Right ventricle myocardium inferior (tissue), 1 donor: ENCODE data around the gene DHRSX. TPM values are rescaled to one million over a fixed set of nuclear protein-coding genes. Genes with fewer than 3 reads are reported as not detected.
"Not testable (repeated sequence)": the region's sequence is repeated elsewhere in the genome, so short reads cannot be mapped to it uniquely, and the experiment has no call there.

ENCODE experiments used
- ATAC-seq: fragments of 200-7000 bp; cut with Tn5 transposase; one replicate; pipeline ENCODE4 v1.9.1; 2020; ENCODE audit warnings: mild to moderate bottlenecking, moderate library complexity
- DNase-seq: peaks from one replicate; pipeline ENCODE4 v3.0.0; 2021; ENCODE audit errors: missing footprints
- intact Hi-C: fragments of 100-400 bp; cut with DNase I; formaldehyde crosslinking; loops from one replicate; pipeline ENCODE4 v1.11.0; 2022
- total RNA-seq: library from RNA; stranded (reverse); fragmentation: NEBNext Ultra II Directional; extraction: Animal tissue kit (Norgen Biotek cat#: 25700); gene quantifications from one replicate; pipeline ENCODE4 v1.2.1, GENCODE V29; 2021
- donor health status: DM: no; HTN: yes; CAD: no; lungs with severe emphysema.

The DHRSX gene
- total RNA-seq, 1 donor from 2014 or later = 31.0 TPM

DNA sequence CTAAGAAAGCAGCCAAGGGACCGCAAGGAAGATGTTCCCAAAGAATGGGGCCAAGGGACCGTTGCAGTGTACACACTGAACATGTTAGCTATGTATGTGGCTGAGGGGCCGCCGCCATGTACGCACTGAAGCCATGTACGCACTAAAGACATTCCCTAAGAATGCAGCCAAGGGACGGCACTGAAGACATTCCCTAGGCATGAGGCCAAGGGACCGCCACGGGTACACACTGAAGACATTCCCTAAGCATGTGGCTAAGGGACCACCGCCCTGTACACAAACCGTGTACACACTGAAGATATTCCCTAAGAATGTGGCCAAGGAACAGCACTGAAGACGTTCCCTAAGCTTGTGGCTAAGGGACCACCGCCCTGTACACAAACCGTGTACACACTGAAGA lies 54.0 kb downstream of the DHRSX start:
- DNase-seq = no peak
- intact Hi-C loops = no loop called here
- ATAC-seq = no peak

DNA sequence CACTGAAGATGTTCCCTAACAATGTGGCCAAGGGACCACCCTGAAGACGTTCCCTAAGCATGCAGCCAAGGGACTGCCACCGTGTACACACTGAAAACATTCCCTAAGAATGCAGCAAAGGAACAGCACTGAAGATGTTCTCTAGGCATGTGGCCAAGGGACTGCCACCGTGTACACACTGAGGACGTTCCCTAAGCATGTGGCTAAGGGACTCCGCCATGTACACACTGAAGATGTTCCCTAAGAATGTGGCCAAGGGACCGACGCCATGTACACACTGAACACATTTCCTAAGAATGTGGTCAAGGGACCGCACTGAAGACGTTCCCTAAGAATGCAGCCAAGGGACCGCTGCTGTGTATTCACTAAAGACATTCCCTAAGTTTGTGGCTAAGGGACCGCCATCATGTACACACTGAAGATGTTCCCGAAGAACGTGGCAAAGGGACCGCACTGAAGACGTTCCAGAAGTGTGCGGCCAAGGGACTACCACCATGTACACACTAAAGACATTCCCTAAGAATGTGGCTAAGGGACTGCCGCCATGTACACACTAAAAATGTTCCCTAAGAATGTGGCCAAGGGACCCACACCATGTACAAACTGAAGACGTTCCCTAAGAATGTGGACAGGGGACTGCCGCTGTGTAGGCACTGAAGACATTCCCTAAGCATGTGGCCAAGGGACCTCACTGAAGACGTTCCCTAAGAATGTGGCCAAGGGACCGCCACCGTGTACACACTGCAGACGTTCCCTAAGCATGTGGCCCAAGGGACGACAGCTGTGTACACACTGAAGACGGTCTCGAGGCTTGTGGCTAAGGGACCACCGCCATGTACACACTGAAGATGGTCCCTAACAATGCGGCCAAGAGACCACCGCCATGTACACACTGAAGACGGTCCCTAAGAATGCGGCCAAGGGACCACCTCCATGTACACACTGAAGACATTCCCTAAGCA lies 54.8 kb downstream of the DHRSX start:
- DNase-seq = no peak

DNA sequence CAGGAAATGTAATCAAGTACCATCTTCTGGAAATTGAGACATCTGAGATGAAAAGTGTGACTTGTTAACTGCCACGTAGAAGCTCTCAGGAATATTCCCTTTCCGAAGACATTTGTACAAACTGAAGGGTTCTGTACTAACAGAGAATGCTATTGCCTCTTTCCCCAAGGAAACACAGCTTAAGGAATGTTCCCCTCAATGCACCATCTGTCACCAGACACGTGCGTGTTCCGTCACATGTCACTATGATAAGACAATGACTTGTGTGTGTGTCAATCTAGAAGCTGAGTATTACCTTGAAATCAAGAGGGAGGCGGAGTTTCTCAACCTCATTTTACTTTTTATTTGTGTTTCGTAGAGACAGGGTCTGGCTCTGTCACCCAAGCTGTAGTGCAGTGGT lies 58.1 kb downstream of the DHRSX start:
- intact Hi-C loops = no loop called here

More for the DNA sequence above, 54.8 kb downstream of the DHRSX start:
- intact Hi-C loops = no loop called here
- no peak for ATAC-seq

DNA sequence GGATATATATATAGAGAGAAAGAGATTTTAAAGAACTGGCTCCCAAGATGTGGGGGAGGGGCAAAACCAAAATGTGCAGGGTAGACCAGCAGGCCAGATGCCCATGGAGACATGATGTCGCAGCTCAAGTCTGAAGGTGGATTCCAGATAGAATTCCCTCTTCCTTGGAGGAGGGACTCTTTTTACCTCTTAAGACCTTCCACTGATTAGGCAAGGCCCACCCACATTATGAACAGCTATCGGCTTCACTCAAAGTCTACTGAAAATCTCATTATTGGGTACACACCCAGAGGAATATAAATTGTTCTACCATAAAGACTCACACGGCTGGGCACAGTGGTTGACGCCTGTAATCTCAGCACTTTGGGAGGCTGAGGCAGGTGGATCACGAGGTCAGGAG lies 59.3 kb downstream of the DHRSX start:
- DNase-seq (no peak), ATAC-seq (no peak)
- intact Hi-C loops = no loop called here

More for the DNA sequence above, 58.1 kb downstream of the DHRSX start:
- ATAC-seq (no peak), DNase-seq (no peak)

DNA sequence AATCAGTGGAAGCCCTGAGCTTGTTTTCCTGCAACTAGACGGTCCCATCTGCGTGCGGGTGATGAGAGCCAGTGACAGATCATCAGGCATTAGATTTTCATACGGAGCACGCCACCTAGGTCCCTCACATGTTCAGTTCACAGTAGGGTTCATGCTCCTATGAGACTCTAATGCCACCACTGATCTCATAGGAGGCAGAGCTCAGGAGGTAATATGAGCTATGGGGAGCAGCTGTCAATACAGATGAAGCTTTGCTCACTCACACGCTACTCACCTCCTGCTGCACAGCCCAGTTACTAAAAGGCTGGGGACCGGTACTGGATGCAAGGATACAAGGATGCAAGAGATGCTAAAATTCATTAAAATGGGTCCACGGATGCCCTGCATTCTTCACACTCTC lies 61.2 kb downstream of the DHRSX start:
- ATAC-seq (no peak), DNase-seq (no peak)
- intact Hi-C loops = no loop called here

DNA sequence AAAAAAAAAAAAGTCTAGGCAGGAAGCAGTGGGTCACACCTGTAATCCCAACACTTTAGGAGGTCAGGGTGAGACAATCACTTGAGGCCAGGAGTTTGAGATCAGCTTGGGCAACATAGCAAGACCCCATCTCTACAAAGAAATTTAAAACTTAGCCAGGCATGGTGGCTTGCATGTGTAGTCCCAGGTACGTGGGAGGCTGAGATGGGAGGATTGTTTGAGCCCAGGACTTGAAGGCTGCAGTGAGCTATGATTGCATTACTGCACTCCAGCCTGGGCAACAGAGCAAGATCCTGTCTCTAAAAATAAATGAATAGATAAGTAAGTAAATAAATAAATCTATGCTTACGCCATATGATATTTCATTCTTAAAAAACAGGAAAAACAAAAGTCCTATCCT lies 65.3 kb downstream of the DHRSX start:
- ATAC-seq = no peak
- DNase-seq = no peak
- intact Hi-C loops = no loop called here

DNA sequence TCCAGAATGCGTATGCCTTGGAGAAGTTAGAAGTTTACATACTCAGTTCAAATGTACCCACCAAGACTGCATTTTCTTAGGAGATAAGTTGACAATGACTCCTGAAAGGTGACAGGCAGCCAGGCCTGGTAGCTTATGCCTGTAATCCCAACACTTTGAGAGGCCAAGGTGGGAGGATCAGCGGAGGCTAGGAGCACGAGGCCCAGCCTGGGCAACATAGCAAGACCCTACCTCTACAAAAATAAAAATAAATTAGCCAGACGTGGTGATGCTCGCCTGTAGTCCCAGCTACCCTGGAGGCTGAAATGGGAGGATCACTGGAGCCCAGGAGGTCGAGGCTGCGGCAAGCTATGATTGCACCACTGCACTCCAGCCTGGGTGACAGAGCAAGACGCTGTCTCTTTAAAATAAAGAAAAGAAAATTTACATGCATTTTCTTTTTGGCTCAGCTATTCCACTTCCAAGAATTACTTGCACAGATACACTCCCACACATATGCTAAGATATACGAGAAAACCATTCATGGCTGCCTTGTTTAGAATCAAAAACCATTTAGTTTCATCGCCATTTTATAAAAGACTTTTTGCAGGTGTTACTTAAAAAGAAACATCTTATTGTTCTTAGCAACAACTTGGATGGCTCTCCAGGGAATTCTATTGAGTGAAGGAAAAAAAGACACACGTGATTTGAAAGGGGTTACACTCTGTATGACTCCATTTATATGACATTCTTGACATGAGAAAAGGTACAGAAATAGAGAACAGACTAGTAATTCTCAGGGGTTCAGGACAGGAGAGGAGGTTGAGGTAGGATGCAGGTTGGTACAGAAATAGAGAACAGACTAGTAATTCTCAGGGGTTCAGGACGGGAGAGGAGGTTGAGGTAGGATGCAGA lies 66.3 kb downstream of the DHRSX start:
- no peak for DNase-seq
- no peak for ATAC-seq
- intact Hi-C loops = no loop called here

DNA sequence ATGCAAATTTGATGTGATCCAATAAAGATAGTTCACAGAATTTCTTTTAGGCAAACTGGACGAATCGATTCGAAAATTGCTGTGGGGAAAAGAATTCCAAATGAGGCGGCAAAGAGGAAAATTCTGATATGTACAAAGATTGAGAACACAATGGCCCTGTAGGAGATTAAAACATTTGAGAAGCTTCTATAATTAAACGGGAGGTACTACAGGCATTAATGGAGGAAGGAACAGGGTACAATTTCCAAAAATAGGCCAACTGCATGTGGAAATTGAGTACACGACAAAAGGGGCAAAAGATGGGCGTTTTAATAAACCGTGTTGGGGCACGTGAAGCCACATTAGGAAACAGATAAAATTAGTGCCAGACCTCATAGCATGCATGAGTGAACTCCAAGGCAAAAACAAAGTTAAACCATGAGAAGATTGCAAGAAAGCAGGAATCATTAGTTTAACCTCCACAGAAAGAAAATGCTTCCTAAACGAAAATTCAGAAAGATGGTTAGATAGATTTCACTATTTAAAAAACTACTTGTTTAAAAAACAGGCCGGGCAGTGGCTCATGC lies 68.4 kb downstream of the DHRSX start:
- ATAC-seq = no peak
- intact Hi-C loops = no loop called here
- no peak for DNase-seq

DNA sequence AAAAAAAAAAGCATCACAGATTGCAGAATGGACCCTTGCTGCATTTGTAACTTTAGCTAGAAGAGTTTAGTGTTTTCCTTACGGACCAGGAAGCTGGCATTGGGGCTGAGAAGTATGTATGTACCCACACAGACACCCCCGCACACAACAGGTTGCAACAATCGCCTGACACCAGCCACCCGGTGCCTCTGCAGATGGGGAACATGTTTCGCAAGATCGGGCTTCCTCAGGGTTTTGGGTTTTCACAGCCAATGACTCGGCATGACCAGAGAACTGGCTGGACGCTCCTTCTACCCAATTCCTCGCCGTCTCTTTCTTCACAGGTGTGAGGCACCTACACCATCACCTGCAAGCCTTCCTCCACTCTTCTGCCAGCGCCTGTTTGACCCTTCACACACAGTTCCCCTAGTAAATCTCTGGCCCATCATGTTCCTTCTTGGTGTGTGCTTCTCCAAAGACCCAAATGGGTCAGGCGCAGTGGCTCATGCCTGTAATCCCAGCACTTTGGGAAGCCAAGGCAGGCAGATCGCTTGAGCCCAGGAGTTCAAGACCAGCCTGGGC lies 70.4 kb downstream of the DHRSX start:
- intact Hi-C loops = no loop called here
- peak; percentile 73 for DNase-seq
- no peak for ATAC-seq

DNA sequence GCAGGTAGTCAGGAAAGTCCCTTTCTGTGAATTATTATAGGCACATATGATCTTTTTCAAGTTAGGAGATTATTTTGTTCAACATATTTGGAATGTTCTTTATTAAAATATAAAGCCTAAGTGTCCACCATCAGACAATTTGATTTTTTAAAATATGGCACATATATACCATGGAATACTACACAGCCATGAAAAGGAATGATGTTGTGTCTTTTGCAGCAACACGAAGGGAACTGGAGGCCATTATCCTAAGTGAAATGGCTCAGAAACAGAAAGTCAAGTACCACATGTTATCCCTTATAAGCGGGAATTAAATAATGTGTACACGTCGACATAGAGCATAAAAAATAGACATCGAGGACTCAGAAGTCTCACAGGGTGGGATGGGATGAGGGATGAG lies 73.0 kb downstream of the DHRSX start:
- DNase-seq (no peak), ATAC-seq (no peak)
- intact Hi-C loops = no loop called here

DNA sequence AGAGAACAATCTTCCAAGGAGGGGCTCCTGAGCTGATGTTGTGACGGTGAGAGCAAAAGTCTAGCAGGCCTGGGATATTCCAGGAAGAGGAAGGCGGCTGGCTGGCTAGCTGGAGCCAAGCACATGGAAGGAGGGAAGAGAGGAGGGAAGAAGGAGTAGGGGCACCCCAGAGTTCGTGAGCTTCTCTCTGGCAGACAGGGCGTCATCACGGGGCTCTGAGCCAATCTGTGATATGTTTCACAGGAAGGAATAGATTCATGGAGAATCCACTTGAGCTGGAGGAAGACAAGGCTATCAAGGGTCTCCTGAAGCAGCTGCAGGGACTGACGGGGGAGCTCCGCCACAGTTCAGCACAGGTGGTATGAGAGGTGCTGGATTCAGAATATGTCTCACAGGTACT lies 73.6 kb downstream of the DHRSX start:
- DNase-seq (no peak), ATAC-seq (no peak)
- intact Hi-C loops = no loop called here

DNA sequence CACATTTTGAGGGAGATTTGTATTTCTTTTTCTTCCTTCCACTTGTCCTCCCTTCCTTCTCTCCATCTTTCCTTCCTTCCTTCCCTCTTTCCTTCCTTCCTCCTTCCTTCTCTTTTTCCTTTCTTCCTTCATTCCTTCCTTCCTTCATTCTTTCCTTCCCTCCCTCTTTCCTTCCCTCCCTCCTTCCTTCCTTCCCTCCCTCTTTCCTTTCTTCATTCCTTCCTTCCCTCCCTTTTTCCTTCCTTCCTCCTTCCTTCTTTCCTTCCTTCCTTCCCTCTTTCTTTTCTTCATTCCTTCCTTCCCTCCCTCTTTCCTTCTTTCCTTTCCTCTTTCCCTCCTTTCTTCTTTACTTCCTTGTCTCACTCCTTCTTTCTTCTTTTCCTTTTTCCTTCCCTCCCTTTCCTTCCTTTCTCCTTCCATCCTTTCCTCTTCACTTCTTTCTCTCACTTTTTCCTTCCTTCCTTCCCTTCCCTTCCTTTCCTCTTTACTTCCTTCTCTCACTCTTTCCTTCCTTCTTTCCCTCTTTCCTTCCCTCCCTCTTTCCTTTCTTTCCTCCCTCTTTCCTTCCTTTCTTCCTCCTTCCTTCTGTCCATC lies 74.4 kb downstream of the DHRSX start:
- ATAC-seq (no peak), DNase-seq (no peak)
- intact Hi-C loops = no loop called here

DNA sequence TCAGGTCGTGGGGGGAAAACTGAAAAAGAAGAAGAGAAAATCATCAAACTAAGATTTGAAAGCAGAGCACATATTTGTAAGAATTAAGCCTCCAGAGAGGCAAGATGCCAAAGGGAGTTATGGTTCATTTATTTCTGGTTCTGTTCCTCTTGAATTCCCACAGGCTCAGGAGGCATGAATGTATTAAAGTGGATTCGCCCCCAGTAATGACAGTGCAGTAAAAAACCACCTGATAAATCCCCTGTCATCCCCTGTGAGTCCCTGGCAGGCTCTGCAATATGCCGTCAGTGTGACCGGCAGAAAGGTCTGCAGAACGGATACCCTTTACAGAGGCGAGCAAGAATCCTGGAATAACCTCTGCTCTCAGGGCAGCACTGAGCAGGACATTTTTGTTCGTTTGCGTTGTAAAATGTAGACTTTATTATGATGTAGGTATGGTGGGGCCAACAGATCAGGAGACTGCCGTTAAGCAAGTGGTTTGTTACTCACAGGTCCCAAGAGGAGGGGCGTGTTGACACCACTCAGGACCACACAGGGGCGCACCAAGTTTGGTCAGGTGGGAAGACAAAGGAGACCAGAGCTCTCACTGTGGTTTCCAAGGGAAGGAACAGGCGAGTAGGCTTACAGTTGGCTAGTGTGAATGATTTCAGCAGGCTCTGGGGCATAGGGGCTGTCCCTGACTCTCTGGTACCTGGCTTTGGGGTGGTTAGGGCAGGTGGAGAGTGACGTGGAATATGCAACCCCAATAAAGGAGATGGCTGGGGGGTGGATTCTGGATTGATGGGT lies 75.3 kb downstream of the DHRSX start:
- intact Hi-C loops = no loop called here
- DNase-seq = no peak
- no peak for ATAC-seq

DNA sequence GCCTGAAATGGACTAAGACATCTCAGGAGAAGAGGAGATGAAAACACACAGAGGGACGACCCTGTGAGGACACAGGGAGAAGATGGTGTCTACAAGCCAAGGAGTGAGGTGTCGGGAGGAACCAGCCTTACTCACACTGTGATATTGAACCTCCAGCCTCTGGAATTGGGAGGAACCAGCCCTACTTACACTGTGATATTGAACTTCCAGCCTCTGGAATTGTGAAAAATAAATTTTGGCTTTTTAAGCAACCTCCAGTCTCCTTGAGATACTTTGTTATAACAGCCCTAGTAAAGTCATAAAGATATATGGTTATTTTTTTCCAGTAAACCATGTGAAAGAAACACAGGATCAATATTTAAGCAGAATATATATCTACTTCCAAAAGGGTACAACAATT lies 76.5 kb downstream of the DHRSX start:
- no peak for DNase-seq
- intact Hi-C loops = no loop called here
- no peak for ATAC-seq

DNA sequence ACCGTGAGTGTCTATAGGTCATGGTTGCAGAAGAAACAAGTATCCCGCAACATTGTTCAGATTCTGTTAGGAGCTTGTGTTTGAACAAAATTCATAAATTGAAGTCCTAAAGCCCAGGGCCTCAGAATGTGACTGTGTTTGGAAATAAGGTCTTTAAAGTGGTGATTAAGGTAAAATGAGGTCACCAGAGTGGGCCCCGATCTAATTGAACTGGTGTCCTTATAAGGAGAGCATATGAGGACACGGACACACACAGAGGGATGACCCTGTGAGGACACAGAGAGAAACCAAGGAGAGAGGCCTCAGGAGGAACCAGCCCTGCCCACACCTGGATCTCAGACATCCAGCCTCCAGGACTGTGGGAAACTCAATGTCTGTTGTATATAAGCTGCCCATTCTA lies 76.9 kb downstream of the DHRSX start:
- DNase-seq (no peak), ATAC-seq (no peak)
- intact Hi-C loops = no loop called here

DNA sequence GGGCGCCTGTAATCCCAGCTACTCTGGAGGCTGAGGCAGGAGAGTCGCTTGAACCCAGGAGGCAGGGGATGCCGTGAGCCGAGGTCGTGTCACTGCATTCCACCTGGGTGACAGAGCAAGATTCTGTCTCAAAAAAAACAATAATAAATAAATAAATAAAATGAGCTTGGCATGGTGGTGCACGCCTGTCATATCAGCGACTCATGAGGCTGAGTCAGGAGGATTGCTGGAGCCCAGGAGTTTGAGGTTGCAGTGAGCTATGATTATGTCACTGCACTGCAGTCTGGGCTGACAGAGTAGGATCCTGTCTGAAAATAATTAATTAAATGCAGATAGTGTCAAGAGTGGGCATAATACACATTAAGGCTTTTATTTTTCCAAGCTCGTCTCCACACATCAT lies 77.5 kb downstream of the DHRSX start:
- intact Hi-C loops = no loop called here
- ATAC-seq (no peak), DNase-seq (no peak)

DNA sequence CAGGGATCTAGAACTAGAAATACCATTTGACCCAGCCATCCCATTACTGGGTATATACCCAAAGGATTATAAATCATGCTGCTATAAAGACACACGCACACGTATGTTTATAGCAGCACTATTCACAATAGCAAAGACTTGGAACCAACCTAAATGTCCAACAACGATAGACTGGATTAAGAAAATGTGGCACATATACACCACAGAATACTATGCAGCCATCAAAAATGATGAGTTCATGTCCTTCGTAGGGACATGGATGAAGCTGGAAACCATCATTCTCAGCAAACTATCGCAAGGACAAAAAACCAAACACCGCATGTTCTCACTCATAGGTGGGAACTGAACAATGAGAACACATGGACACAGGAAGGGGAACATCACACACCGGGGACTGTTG lies 81.4 kb downstream of the DHRSX start:
- not testable (repeated sequence) for ATAC-seq, DNase-seq
- intact Hi-C loops = loop anchor here (5.0 kb wide), 1 partner anchor 58 kb away; no protein-coding TSS in a partner anchor

DNA sequence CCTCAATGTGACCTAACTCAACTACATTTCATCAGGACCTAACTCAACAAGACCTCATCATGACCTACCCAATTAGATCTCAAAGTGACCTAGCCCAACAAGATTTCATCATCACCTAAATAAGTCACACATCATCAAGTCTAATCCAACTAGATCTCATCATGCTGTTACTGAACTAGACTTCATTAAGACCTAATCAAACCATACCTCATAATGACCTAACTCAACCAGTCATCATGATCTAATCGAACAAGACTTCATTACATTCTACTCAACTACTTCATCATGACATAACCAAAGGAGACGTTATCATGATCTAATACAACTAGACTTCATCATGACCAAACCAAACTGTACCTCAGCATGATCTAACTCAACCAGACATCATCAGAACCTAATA lies 82.8 kb downstream of the DHRSX start:
- intact Hi-C loops = loop anchor here (5.0 kb wide), 1 partner anchor 59 kb away; no protein-coding TSS in a partner anchor
- no peak for DNase-seq
- no peak for ATAC-seq
